HL-60/S4 (cell line): ENCODE measurements around the gene RFC2.
"Not testable (repeated sequence)": the region's sequence is repeated elsewhere in the genome, so short reads cannot be mapped to it uniquely, and the experiment has no call there.

ENCODE experiments used
- in situ Hi-C: fragments of 300-500 bp; cut with MboI; formaldehyde crosslinking; loops from 2 replicates; pipeline ENCODE4 v1.14.3; 2022; ENCODE audit warnings: low sequenced_read_pairs

Gene RFC2

DNA sequence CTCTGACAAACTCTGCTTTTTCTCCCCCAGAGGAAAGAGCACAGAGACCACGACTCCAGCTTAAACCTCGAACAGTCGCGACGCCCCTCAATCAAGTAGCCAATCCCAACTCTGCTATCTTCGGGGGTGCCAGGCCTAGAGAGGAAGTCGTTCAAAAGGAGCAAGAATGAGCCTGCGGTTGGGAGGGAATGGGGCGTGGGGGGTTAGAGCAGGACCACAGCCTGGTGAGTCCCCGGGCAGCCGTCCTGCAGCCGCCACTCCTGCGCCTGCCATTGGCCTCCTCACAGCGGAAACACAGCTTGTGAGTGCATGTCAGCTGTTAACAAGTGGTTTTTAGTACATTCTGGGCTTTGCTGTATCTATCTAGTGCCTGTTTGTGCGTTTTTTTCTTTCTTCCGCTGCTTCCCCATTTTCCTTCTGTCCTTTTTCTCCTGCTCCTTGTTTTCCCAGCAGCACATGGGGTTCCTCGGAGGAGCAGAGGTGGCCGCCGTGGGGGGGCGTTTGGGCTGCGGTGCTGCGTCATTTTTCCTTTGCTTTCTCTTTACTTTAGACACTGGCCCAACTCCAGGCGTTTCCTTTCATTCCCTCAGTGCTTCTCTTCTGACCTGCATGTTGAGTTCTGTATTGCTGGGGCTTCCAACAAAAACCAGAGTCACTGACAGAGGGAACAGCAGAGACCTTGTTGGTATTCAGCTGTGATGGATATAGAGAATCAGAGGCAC lies 58.9 kb downstream of the RFC2 start:
- in situ Hi-C loops, result not testable (repeated sequence)

DNA sequence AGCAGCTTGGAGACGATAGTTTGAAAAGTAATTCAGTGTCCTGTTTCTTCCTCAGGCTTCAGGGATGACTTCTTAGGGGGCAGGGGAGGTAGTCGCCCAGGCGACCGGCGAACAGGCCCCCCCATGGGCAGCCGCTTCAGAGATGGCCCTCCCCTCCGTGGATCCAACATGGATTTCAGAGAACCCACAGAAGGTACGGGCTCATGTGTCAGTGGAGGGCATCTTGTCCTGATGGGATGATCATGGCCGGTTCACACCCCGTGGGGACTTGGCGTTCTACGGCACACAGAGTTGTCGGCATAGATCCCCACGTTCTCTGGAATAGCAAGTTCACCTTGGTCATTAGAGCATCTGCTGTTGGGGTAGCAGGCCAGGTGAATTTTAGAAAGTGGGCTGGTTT lies 59.5 kb downstream of the RFC2 start:
- in situ Hi-C loops, result no loop called here

DNA sequence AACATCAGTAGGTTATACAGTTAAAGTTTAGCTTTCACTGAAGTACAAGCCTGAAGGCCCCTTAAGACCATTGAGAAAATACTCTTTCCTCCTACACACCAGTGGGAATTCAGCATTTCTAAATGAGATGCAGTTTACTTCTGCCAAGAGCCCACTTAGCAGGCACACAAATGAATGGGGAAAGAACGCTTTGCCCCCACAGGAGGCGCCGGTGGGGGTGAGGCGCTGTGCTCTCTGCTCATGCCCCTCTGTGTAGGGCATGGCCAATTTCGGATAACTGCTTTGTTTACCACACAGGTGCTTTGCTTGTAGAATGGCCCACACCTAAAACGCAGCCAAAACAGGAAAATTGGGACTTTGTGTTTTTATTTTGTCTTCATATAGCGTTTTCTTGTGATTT lies 60.3 kb downstream of the RFC2 start:
- in situ Hi-C loops, result no loop called here

DNA sequence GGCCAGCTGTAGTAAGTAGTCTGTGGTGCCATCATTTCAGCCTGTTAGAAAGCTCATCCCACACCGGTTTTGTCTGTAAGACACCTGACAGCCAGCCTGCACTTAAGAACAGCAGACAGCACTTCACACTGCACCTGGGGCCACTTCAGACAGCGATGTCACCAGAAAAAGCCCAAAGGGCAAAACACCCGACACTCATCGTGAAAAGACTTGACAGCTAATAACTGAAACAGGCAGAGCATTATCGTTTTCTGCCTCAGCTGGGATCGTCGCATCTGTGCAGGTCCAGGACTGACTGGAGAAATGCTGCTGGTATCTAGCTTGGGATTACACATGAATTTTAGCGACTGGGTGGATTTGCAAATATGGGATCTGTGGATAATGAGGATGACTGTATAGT lies 61.1 kb downstream of the RFC2 start:
- in situ Hi-C loops, result no loop called here

DNA sequence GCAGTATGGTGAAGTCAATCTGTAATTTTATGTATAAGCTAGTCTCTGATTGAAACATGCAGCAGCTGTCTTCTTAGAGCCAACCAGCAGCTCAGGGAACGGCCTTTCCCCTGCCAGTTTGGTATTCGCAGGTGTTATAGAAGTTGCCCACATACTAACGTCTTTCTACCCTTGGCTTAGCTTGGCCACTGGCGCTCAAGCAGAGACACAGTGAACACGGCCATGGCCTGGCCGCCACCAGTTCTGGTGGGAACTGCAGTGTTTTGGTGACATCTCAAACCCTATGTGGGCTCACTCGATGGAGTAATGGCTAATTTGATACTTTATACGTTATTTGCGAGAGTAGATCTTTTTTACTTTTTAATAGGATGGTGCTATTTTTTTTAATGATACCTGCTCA lies 63.0 kb downstream of the RFC2 start:
- in situ Hi-C loops, result no loop called here

DNA sequence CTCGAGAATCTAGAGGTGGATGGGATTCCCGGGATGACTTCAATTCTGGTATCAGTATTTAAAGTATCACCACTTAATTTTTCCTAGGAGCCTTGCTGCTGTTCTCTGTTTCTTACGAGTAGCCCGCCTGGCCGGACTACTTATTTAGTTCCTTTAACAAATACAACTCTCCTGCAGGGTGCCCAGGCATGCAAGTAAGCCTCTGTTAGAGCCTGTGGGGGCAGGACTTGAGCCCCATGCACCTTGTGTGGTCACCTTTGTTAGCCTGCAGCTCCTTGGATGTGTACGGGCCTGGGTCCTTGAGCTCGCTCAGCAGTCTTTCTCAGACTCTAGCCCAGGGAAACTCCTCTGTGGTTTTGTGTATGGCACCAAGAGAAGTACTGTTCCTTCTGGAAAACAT lies 63.9 kb downstream of the RFC2 start:
- in situ Hi-C loops, result no loop called here

DNA sequence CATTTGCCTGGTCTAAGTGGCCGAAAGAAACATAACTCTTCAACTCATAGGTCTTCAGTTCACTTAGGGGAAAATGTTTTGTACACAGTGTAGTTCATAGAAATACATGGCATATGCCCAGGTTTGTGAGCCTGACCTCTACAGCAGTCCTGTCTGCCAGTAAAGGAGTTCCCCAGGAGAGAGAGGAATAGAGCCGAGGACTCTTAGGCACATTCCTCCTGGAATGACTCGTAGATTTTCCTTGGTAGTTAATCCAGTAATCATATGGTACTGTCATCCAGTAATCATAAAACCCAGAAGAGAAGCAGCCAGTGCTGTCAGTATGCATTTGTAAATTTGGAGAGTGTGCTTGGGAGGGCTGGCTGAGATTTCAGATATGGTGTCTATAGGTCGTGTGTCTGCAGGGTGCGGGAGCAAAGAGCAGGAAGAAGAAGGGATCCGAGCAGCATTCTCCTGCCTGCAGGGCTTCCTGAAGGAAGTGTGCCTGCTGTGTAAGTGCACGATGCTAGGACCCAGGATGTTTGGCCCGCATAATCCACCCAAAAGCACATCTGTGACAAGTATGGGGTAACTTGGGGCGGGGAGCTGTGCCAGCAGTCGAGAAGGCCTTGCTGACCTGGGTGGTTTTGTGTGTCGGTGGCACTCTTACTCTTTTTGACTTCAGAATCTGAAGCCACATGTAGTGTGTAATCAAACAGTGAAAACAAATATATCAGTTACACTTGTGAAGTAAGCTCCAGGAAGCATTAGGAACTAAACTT lies 66.1 kb downstream of the RFC2 start:
- in situ Hi-C loops, result no loop called here

DNA sequence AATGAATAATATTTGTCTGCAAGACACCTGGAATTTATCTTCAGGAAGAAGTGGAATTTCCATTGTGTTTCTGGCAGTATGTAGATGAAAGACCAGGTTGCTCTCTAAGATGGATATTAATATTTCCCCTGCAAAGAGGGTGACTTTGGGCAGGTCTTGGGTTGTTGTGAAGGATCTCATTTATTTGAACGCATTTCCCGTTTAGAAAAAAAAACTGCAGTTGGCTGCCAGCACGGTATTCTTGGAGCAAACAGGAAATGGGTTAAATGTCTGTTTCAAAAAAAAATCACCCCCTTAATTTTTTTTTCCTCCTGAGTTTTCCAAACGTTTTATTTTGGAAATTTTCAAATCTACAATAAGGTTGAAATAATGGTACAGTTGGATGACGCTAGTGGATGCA lies 68.6 kb downstream of the RFC2 start:
- in situ Hi-C loops, result no loop called here

DNA sequence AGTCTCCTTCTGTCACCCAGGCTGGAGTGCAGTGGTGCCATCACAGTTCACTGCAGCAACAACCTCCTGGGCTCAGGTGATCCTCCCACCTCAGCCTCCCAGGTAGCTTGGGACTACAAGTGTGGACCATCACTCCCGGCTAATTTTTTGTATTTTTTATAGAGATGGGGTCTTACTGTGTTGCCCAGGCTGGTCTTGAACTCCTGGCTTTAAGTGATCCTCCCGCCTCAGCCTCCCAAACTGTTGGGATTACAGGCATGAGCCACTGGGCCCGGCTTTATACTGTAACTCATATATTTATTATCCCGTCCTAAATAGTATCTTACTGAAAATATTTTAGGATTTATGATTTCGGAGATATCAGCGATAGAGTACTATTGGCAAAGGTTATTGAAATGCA lies 69.2 kb downstream of the RFC2 start:
- in situ Hi-C loops, result no loop called here

DNA sequence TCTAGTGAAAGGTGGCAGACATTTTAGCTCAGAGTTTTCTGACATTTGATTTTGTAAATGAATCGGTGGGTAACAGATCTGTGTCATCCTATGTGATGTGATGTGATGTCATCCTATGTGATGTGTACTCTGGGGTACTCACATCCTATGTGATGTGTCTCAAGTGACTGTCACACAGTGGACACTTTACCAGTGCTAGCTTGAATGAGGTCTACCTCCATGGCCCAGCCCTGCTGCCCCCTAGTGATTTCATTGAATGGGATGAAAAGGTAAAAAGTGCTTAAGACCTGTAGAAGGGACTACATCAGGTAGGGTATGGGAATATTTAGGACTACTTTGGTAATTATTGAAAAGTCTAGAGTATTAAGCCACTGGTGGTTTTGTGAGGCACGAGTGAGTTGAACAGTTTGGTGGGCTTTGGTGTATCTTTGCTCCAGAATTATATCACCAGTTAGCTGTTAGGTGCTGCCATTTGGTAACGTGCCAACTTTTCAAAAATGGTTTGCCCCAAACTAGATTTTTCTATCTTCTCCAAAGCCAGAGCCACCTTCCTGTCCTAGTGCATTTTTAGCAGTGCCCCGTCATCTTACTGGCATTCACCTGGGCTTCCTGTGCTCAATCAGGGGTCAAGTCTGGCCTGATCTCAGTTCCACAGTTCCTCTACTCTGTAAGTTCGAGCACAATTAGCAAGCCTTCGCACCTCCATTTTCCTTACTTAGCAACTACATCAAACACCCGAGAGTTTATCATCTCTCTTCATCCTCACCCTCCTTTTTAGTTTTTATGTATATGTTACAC lies 70.3 kb downstream of the RFC2 start:
- in situ Hi-C loops, result no loop called here

DNA sequence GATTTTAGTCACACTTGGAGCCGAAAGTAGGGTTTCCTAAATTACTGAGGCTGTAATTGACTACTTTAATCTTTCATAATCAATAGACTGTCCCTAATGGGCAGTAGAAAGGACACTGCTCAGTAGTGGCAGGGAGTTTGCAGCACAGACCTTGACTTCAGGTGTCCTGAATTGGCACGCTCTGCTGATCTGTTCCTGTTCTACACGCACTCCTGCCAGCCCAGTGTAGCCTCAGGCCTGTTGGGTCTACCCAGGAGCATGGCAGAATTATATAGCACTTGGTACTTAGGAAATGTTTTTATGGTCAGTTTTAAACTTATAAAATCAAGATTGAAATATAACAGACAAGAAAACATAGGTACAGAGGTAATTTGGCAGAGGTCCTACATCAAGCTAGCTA lies 71.1 kb downstream of the RFC2 start:
- in situ Hi-C loops, result no loop called here

DNA sequence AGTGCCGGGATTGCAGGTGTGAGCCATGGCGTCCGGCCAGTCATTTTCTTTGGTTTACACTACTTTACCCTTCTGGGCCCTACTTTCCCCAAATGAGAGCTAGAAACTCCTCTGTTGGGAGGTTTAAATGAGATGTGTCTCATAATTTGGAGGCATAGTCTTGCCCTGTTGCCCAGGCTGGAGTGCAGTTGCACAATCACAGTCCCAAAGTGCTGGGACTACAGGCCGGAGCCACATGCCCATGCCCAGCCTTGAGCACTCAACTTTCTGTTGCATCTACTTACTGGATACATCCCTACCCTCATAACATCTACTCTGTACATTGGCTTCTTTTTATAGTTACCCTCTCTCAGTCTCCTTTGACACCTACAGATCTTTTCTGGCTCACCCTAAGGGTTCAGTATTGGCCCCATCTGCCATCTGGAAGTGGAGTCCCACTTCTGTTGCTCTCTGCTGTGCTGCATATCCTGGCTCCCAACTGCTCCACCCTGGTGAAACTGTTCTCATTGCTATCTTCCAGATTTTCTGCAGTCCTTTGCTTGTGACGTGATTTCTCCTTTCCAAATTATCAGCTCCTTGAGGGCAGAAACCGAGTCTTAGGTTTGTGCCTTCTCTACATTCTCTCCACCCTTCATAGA lies 71.6 kb downstream of the RFC2 start:
- in situ Hi-C loops, result no loop called here

DNA sequence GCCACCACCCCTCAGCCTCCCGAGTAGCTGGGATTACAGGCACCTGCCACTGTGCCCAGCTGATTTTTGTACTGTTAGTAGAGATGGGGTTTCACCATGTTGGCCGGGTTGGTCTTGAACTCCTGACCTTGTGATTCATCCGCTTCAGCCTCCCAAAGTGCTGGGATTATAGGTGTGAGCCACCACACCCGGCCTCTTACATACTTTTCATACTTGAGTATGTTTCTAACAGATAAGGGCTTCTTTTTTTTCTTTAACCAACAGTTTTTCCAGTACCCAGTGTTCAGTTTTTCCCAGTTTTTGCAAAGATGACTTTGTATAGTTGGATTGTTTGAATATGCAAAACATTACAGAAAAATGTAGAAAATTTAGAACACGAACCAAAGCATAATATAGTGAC lies 72.4 kb downstream of the RFC2 start:
- in situ Hi-C loops, result no loop called here
